ENCODE data around the gene UTS2.

The UTS2 gene

DNA sequence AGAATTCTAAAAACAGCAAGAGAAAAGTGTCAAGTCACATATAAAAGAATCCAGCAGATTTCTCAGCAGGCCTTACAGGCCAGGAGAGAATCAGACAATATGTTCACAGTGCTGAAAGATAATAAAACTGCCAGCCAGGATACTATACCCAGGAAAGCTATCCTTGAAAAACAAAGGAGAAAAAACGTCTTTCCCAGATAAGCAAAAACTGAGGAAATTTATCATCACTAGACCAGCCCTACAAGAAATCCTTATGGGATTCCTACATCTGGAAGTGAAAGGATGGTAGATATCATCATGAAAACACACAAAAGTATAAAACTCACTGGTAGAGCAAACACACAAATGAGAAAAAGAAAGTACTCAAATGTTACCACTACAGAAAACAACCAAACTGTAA lies 25.2 kb upstream of the UTS2 start:
- TF ChIP-seq, protein P1, sequence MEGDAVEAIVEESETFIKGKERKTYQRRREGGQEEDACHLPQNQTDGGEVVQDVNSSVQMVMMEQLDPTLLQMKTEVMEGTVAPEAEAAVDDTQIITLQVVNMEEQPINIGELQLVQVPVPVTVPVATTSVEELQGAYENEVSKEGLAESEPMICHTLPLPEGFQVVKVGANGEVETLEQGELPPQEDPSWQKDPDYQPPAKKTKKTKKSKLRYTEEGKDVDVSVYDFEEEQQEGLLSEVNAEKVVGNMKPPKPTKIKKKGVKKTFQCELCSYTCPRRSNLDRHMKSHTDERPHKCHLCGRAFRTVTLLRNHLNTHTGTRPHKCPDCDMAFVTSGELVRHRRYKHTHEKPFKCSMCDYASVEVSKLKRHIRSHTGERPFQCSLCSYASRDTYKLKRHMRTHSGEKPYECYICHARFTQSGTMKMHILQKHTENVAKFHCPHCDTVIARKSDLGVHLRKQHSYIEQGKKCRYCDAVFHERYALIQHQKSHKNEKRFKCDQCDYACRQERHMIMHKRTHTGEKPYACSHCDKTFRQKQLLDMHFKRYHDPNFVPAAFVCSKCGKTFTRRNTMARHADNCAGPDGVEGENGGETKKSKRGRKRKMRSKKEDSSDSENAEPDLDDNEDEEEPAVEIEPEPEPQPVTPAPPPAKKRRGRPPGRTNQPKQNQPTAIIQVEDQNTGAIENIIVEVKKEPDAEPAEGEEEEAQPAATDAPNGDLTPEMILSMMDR (IDR thresholded peaks at IDR 0.05; ENCODE audit: borderline replicate concordance, insufficient read depth, low read depth, low read length): no peak
- no peak overlapping the region for H3K4me3 ChIP-seq (ENCODE audit: low read depth, low read length)

DNA sequence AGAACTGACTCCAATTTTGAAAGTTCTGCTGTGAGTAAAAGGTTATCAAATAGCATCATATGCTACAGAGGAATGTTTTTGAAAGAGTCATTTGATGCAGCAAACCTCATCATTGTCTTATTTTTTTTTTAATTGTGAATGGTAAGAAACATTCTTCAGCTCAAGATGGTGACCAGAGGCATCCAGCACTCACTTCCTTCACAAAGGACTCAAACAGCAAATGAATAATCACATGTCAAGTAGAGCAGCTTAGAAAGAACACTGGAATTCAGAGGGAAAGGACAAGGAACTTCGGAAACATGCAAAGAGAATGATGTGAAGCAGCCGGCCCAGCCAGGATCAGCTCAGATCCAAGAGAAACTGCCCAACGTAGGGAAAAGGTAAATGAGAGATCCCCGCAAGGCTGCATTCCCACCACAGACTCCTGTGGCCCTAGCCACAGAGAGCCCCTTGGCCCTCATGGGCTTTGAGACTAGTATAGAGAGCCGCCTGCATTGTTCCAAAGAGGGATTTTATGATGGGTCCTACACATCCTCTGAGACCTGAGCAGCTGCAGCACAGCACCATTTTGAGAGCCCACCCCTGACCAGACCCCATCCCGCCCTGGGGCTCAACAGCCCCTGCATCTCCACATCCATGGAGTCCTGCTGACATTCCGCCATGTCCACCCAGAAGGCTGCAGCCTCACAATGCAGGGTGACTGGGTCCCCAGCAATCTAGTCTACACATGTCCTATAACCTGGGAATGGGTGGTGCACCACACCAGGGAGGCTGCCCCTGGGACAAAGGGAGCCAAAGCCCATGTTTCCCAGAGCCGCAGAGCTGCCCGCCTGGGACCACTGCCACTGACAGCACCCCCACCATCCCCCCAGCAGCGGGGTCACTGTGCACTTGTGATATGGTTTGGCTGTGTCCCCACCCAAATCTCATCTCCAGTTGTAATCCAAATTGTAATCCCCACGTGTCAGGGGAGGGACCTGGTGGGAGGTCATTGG lies 21.2 kb upstream of the UTS2 start:
- H3K4me3 ChIP-seq (ENCODE audit: low read depth, low read length): no peak overlapping the region
- TF ChIP-seq, protein P1 (IDR thresholded peaks at IDR 0.05; ENCODE audit: borderline replicate concordance, insufficient read depth, low read depth, low read length): no peak

DNA sequence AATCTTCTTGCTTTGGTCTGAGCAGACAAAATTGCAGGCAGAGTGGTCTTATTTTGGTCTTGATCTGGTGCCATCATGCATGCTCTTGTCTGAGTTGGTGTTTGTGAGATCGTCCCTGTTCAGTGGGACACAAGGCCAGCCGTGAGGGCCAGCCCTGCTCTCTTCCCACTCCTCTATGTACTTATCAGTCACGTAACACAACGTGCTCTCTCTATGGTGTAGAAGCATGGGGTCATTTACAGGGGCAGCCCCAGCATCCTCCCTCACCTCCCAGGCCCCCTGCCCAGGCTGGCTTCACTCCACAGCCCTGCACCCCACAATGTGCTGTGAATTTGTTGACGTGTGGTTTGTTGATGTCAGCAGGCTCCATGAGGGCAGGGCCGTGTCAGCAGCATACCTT lies 18.3 kb upstream of the UTS2 start:
- TF ChIP-seq, protein P1 (IDR thresholded peaks at IDR 0.05; ENCODE audit: borderline replicate concordance, insufficient read depth, low read depth, low read length): no peak
- no peak overlapping the region for H3K4me3 ChIP-seq (ENCODE audit: low read depth, low read length)

DNA sequence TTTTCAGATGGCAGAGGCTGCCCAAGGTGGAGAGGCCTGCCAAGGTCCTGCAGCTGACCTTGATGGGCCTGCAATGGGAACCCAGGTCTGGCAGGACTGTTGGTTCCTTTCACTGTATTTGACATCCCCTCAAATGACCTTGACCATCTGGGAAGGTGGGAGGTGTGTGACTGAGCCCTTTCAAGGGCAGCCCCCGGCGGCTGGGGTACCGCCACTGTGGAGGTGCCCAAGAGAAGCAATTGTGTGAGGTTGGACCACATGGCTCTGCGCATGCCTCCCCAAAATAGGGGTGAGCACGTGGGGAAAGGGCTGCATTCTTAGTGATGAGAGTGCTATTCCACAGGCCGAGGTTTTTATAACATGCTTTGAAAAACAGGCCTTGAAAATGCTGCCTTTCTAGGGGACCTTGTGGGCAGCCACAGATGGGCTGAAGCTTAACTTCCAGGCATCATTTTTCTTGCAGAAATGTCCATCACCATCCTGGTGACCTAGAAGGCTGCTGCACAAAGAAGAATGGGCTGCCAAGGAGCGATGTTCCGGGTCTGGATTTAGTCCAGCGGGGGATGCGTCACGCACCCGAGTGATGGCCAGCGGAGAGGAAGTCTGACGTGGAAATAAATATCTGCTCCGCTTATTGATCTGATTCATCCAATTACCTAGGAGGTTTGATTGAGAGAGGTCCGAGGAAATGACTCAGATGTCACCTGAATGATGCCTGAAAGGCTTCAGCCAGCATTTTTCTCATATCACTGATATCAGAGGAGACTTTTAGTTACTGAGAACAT lies 16.5 kb upstream of the UTS2 start:
- no peak overlapping the region for H3K4me3 ChIP-seq (ENCODE audit: low read depth, low read length)
- TF ChIP-seq, protein P1 (IDR thresholded peaks at IDR 0.05; ENCODE audit: borderline replicate concordance, insufficient read depth, low read depth, low read length): no peak

DNA sequence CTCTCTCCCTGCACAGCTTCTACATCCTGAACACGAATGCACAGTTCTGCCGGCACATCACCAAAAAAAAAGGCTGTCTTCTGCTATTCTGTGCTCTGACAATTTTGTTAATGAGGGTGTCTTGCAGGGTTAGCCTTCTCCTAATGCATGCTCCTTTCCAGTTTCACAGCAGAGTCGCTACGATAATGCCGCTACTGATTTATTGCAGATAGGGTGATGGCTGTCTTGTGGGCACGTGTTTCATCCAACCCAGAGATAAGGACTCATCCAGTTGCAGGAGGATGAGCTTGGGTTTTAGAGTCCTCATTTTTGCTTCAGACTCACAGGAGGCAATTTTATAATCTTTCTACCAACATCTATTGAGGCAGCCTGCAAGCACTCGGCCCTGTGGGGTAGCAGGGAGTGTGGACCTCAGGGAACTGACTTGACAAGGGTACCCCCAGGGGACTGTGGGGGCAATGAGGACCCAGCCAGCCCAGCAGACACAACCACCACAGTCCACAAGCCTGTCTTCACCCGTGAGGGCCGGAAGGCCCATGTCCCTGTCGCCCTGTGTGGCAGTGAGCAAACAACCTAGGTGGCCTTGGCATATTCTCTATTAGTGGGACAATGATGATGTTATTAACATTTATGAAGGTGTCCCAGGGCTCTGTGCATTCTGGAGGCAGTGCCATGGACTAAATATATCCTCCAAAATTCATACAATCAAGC lies 15.4 kb upstream of the UTS2 start:
- TF ChIP-seq, protein P1 (IDR thresholded peaks at IDR 0.05; ENCODE audit: borderline replicate concordance, insufficient read depth, low read depth, low read length): no peak
- no peak overlapping the region for H3K4me3 ChIP-seq (ENCODE audit: low read depth, low read length)

DNA sequence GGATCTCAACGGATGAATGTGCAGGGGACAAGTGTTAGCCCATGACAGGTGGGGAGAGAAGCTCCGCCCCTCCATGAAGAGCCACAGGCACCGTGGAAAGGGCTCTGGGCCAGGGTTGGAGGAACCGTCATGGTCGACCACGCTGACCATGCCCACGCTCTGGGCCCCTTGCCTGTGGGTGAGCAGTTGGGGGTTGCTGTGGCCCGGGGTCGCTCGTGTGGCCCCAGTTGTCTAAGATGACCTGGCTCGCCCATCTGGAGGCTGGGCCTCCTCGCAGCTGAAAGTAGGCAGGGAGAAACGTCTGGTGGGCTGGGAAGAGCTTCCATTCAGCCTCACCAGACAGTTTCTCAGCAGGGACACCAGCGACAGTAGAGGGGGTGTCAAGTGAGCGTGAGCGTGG lies 13.1 kb upstream of the UTS2 start:
- TF ChIP-seq, protein P1 (IDR thresholded peaks at IDR 0.05; ENCODE audit: borderline replicate concordance, insufficient read depth, low read depth, low read length): no peak
- H3K4me3 ChIP-seq (ENCODE audit: low read depth, low read length): no peak overlapping the region

Data from GM12875 (cell line).